ENCODE results near the gene GORAB. TPM values are rescaled to one million over a fixed set of nuclear protein-coding genes. Genes with fewer than 3 reads are reported as not detected.

The GORAB gene
- total RNA-seq, 4 donors from 2014 or later: 7.7 to 14.7 (median 12.6) TPM

DNA sequence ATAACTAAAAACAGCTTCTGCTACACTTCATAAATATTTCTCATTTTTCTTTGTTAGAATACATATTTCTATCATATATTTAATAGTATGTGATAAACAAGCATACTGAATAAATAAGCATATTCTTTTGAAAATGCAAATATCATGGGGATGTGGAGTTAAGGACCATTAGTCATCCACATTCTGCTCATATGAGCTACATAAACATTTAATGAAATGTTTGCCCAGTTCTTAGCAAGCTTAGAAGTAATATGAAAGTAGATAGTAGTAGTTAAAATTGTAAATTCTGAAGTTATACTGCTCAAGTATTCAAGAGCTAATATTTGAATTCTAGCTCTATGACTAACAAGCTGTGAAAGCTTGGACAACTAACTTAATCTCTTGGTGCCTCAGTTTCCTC, 10.1 kb upstream of the GORAB start:
- TF ChIP-seq, protein P1, sequence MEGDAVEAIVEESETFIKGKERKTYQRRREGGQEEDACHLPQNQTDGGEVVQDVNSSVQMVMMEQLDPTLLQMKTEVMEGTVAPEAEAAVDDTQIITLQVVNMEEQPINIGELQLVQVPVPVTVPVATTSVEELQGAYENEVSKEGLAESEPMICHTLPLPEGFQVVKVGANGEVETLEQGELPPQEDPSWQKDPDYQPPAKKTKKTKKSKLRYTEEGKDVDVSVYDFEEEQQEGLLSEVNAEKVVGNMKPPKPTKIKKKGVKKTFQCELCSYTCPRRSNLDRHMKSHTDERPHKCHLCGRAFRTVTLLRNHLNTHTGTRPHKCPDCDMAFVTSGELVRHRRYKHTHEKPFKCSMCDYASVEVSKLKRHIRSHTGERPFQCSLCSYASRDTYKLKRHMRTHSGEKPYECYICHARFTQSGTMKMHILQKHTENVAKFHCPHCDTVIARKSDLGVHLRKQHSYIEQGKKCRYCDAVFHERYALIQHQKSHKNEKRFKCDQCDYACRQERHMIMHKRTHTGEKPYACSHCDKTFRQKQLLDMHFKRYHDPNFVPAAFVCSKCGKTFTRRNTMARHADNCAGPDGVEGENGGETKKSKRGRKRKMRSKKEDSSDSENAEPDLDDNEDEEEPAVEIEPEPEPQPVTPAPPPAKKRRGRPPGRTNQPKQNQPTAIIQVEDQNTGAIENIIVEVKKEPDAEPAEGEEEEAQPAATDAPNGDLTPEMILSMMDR (IDR thresholded peaks at IDR 0.05; ENCODE audit: low read depth): no peak

- TF ChIP-seq, protein P1 (IDR thresholded peaks at IDR 0.05; ENCODE audit: low read depth): no peak
Observed at GRCh38 chr1:170530972-170531757, 801 bp upstream of the GORAB start.

DNA sequence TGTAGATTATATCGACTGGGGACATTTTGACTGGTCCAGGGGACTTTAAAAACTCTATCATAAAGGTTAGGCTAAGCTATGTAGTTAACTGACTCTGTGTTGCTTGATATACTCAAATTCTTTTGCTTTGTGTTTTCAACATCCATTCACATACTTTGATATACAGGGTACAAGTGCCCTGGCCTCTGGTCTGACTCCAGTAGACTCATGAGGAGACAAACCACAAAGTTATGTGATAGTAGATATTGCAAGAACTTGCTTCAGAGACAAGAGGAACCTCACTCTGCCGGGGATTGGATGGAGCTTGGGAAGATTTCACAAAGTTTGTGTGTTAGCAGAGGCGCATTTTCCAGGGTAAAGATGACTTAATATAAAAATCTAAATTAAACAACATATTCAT, 1.3 kb downstream of the GORAB start:
- TF ChIP-seq, protein P1 (IDR thresholded peaks at IDR 0.05; ENCODE audit: low read depth): no peak

GRCh38 chr1:170534626-170535147, 2.7 kb downstream of the GORAB start:
- TF ChIP-seq, protein P1 (IDR thresholded peaks at IDR 0.05; ENCODE audit: low read depth): no peak

DNA sequence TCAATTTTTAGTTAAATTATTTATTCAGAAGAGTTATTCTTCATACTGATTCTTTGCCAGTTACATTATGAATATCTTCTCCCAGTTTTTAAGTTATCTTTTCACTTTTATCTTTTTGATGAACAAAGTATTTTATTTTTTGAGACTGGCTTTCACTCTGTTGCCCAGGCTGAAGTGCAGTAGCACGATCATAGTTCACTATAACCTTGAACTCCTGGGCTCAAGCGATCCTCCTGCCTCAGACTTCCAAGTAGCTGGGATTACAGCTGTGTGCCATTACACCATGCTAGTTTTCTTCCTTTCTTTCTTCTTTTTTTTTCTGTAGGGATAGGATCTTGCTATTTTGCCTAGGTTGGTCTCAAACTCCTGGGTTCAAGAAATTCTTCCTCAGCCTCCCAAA, 3.5 kb downstream of the GORAB start:
- TF ChIP-seq, protein P1 (IDR thresholded peaks at IDR 0.05; ENCODE audit: low read depth): no peak

DNA sequence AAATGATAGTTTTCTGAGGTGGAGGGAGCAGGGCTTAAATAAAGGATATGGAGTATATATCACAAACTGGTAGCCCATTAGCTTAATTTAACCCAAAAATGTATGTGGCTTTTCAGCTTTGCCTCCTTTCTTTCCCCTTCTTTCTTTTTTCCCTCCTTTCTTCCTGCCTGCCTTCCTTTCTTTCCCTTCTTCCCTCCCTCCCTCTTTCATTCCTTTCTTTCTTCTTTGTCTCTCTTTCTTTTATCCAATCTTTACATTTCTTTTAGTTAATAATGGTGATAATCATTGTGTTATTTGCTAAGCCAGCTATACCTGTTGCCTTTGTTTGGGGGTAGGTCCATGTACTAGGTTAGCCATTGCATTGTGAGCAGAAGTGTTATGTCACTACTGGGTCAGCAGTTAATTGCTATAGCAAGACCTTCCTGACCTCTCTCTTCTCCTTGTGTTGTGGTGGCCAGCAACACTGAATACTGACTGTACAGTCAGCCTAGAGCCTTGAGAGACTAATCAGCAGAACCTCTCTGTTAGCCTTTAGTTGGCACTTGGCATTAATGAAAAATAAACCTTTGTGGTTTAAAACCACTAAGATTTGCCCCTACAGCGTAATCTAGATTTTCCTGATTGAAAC, 5.1 kb downstream of the GORAB start:
- TF ChIP-seq, protein P1 (IDR thresholded peaks at IDR 0.05; ENCODE audit: low read depth): no peak

- TF ChIP-seq, protein P1 (IDR thresholded peaks at IDR 0.05; ENCODE audit: low read depth): no peak
Observed at GRCh38 chr1:170537798-170538503, 6.0 kb downstream of the GORAB start.
